DMS53 (cell line): ENCODE measurements around the gene SLC16A3.
"Not testable (repeated sequence)": the region's sequence is repeated elsewhere in the genome, so short reads cannot be mapped to it uniquely, and the experiment has no call there.

Experiments used
- DNase-seq: peaks from one replicate; lab custom pipeline; 2025; lab: John Stamatoyannopoulos, UW

The SLC16A3 gene

GRCh38 chr17:82228842-82229697, at the start of gene SLC16A3:
Gene SLC16A3, plus strand, starts transcription at chr17:82229042. Its CDS starts 6,967 bp downstream, at chr17:82236009.
- peak; percentile 87 for DNase-seq

DNA sequence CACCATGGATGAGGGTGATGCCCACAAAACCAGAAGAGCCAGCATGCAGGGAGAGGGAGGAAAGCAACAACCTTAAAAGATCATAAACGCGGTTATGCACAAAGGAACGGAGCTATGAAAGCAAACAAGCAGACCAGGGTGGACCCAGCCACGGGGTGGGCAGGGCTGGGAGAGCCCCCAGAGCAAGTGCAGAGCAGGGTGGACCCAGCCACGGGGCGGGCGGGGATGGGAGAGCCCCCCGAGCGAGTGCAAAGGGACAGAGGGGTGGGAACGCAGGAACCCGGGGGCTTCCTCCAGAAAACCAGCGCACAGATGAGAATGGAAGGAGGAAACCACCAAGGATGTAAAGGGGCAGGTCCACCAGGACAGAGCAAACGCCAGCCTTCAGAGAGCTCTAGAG, 49.4 kb upstream of the SLC16A3 start:
- no peak for DNase-seq

GRCh38 chr17:82179946-82180475, 48.8 kb upstream of the SLC16A3 start:
- DNase-seq: no peak

DNA sequence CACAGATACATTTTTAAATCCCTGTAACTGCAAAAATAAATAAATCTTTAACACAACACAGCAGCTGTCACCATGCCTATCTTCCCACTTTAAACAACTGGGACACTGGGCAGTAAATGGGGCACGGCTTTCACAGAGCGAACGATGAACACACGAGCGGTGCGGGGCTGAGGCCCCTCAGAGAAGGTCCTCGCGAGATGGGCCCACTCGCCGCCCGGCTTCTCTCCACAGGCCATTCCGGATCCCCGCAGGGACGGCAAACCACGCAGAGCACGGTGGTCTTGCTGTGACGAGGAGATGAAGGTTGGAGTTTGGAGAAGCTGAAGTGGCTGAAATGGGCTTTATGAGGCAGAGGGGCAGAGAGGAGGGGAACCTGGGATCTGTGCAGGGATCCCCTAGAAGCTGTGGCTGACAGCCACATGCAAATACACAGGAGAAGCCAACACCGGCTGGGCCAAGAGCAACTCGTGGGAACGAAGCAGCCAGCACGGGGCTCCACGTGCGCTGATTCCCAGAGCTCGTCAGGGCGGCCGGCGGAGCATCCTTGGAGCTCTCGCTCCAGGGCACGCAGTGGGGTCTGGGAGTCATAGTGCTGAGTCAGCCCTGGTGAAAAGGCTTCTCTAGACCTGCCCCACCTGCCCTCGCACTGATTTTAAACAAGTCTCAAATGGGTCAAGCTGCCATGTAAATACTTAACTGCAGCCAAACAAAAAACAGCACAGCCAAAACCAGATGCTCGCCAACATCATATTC, 47.9 kb upstream of the SLC16A3 start:
- DNase-seq: no peak

- DNase-seq: no peak
Observed at GRCh38 chr17:82184761-82185160, 44.1 kb upstream of the SLC16A3 start.

DNA sequence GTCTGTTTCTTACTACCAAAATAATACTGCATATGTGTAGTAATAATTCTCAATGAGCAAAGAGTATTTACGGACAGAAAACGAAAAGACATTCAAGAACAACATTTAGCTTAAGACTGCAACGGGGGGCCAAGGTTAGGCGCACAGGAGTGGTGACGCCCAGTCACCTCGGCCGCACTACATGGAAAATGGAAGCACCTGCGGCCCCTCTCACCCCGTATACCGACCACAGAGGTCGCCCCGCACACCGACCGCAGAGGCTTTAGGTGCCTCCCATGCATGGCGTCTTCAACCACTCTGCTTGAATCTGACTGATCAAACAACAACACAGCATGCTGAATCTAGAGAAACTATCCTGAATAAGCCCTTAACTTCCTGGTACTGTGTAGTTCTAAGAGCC, 42.6 kb upstream of the SLC16A3 start:
- DNase-seq: no peak

DNA sequence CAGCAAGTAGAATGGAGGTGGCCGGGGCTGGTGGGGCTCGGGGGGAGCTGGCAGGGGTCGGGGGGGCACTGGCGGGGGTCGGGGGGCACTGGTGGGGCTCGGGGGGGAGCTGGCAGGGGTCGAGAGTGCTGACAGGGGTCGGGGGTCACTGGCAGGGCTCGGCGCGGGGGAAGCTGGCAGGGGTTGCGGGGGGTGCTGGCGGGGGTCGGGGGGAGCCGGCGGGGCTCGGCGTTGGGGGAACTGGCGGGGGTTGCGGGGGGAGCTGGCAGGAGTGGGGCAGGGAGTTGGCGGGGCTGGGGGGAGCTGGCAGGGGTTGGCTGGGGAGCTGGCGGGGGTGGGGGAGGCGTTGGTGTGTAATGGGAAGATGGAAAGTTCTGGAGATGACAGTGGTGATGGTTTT, 41.3 kb upstream of the SLC16A3 start:
- DNase-seq: no peak

DNA sequence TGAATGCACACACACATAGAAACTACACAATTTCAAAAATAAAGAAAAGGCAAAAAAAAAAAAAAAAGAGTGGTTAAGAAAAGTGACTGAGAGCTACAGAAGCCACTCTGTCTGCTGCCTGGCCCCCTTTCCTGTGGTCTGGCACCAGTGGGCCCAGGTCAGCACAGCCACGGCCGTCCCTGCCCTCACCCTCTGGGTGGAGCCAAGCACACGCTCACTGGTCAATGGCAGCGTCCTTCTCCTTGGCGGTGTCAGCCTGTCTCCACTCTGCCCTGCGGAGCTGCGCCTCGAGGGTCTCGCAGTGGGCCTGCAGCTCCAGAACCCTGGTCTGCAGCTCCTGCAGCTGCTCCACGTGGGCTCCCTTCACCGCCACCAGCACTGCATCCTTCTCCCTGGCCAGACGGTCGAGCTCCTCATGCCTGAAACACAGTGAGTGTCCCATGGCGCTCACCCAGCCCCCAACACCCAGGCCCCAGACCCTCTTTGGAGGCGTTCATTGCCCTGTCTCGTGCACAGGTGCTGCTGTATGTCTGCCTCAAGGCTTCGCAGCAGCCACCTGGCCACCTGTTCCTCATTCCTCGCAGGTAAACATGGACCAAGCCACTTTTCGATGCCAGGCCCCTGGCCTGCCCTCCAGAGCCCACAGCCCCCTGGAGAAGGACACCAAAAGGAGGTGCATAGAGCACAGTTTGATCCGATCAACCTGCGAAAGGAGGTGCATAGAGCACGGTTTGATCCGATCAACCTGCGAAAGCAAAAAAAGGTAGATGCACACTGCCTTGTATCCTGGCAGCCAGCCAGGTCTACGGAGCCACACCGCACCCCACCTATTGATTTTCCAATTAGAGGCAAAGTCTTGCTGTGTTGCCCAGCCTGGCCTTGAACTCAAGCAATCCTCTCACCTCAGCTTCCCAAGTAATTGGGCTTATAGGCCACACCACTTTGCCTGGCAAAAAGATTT, 40.6 kb upstream of the SLC16A3 start:
- no peak for DNase-seq

DNA sequence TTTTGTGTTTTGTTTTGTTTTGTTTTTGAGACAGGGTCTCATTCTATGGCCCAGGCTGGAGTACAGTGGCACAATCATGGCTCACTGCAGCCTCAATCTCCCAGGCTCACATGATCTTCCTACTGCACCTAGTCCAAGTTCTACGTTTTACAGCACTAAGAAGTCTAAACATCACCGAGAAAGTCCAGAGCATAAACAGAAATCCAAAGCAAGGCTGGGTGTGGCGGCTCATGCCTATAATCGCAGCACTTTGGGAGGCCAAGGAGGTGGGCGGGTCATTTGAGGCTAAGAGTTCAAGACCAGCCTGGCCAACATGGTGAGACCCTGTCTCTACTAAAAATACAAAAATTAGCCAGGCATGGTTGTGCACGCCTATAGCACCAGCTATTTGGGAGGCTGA, 35.8 kb upstream of the SLC16A3 start:
- not testable (repeated sequence) for DNase-seq

- no peak for DNase-seq
Observed at GRCh38 chr17:82193520-82194220, 35.2 kb upstream of the SLC16A3 start.

GRCh38 chr17:82194765-82195164, 34.1 kb upstream of the SLC16A3 start:
- no peak for DNase-seq

DNA sequence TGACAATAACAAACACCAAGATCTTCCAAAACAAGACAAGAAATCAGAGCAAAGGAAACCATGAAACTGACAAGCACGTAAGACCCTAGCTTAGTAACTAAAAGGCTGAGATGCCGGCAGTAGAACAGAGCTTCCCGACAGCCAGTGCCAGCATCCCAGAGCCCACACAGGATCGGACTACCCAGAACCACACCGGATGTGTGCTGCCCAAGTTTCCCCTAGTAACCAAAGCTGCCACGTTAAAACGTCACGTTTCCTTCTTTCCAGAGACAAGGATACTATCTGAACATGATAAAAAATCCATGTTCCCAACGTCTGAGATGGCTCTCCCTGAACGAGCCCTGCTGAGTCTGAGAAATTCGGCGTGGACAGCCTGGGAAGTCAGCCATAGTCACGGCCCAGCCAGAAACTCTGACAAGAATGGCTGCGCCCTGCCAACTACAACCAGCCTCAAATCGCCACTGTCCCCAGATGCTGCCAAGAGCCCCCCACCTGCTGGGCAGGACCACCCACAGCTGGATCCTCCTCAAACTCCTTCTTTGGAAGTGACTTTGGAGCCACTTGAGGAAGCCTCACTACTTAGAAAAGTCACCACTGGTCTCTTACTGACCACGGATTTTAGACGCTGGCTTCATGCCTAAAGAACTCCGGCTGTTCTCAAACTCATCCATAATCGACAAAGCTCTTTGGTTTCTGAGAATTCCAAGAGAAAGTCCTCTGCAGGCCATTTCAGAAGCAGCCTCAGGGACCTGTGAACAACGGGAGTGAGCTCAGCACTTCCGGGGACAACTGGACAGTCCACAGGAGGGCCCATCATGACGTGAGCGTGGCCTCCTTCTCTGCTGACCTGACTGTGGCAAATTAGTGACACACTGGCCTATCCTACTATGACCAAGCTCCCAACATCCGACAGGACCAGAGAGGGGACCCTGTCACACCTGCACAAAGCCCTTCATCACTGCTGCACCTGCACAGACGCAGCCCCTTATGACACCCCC, 32.9 kb upstream of the SLC16A3 start:
- no peak for DNase-seq

GRCh38 chr17:82198092-82198491, 30.8 kb upstream of the SLC16A3 start:
- DNase-seq: no peak

DNA sequence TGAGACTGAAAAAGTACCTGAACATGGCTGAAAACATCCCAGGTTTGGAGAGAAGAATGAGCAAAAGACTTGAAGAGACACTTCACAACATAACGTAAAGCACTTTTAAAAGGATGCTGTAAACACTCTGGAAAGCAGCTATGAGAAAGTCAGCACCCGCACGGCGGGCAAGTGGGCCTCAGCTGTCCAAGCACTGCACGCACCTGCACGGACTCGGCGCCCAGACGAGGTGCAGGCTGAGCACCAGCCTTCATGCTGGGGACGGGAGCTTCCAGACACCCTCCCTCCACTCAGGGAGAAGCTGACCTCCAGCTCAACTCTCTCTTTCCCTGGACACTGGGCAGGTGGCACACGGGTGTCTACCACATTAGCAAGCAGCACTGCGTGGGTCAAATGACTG, 29.3 kb upstream of the SLC16A3 start:
- DNase-seq: no peak

DNA sequence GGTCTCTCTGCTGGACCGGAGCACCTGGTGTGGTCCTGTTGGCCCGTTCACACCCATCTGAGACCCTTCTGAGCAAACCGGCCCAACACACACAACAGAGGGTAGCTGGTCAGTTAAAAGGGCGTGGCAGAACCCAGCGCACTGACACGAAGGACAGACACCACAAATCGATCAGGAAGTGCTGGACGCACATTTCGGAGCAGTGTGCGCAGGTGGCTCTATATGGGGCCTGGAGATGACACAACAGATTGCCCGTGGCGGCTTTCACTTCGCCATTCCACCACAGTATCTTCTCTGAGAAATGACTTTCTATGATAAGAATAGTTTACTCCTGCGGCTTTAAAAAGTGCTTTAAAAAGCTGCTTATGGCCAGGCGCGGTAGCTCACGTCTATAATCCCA, 28.7 kb upstream of the SLC16A3 start:
- no peak for DNase-seq

DNA sequence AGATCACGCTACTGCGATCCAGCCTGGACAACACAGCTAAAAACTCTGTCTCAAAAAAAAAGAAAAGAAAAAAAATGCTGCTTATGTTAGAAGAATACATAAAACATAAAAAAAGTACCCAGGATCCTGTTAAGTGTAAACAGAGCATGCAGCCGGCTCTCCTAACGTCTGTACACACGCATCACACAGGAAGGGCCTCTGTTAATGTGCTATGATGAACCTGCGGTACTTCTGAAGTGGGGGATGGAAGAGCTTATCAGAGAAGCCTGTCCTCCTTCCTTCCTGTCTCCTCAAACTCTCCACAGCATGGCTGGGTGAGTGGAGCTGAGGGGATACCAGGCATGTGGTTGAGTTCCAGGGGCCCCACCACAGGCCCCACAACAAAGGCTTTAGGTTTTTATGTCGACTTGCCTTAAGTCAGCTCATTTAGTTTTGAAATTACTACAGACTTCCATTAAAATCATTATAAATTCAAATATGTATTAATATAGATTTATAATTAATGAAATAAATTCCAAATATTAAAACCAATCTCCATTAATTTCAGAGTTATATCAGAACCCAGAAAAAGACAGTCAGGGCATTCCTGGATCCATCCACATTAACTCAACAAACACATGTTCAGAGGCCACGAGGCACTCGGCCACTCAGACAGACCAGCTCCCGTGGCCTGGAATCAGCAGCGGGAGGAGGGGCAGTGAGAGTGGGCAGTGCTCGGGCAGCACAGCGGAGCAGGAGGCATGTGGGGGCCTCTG, 27.9 kb upstream of the SLC16A3 start:
- peak; percentile 93 for DNase-seq

- peak; percentile 95 for DNase-seq
Observed at GRCh38 chr17:82201498-82201910, 27.3 kb upstream of the SLC16A3 start.

- no peak for DNase-seq
Observed at GRCh38 chr17:82202981-82203380, 25.9 kb upstream of the SLC16A3 start.

DNA sequence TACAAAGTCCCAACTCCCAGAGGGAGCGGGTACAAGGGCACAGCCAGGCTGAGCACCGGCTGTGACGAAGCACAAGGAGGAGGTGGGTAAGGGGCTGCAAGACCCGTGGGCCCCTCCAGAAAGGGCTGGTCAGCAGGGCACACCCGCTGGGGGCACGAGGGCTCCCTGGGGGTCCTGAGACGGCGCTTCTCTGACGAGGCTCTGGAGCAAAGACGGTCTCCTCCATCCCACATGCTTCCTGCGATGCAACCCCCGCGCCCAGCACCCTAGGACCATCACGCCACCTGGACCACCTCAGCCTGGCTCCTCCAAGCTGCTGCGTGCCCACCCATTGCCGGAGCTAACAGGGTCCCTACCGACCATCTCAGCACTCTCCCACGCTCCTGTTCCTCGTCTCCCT, 24.9 kb upstream of the SLC16A3 start:
- DNase-seq: no peak
